Testis (tissue), 2 donors: ENCODE measurements around the gene TCEA2.

Source experiments
- CTCF ChIP-seq, 3 experiments: fragments of 450-650 bp in 2 of 3; fragments of 200-600 bp in 1 of 3; sonication (generic) in 1 of 3; IDR thresholded peaks; one replicate each; pipeline ENCODE4 v1.5.1; 2016 to 2019; ENCODE audit warnings: antibody characterized with exemption in 3 of 3, mild to moderate bottlenecking in 2 of 3, moderate library complexity in 1 of 3
- POLR2A ChIP-seq: fragments of 450-650 bp; IDR thresholded peaks from one replicate; pipeline ENCODE4 v1.6.1; 2017; ENCODE audit warnings: antibody characterized with exemption, mild to moderate bottlenecking, moderate library complexity

- no peak for TF ChIP-seq CTCF (IDR thresholded peaks at IDR 0.05)
- no peak for TF ChIP-seq POLR2A
Observed at GRCh38 chr20:64100946-64101688, 38.1 kb downstream of the TCEA2 start.
